A549 (cell line): ENCODE measurements around the gene MALRD1. TPM values are rescaled to one million over a fixed set of nuclear protein-coding genes. Genes with fewer than 3 reads are reported as not detected.

ENCODE experiments used
- ATAC-seq, 2 experiments: fragments of 200-7000 bp in 1 of 2; fragments of >200 bp in 1 of 2; cut with Nextera tagmentation in 1 of 2; cut with Tn5 transposase in 1 of 2; 3 replicates each; pipeline versions ENCODE4 v1.8.0 to v1.9.1; 2018 to 2020; ENCODE audit warnings: mild to moderate bottlenecking in 1 of 2, moderate library complexity in 1 of 2
- CTCF ChIA-PET: fragments of 300-600 bp; sonication (Branson Sonifier 250); formaldehyde crosslinking; extraction: SDS; loops from one replicate; lab custom pipeline; 2021; ENCODE audit warnings: antibody characterized with exemption, inconsistent platforms; lab: Yijun Ruan, JAX
- POLR2A ChIA-PET: fragments of 350-600 bp; formaldehyde crosslinking; extraction: SDS; loops from one replicate; lab custom pipeline; 2021; ENCODE audit warnings: antibody characterized with exemption, inconsistent platforms; lab: Yijun Ruan, JAX
- DNase-seq, 2 experiments: peaks; one replicate each; pipeline versions ENCODE4 v3.0.0 to v3.0.0-alpha.2; 2011 to 2016; ENCODE audit warnings: low read depth in 1 of 2, low spot score in 1 of 2
- FAIRE-seq: peaks from 2 replicates; lab custom pipeline; 2011; peaks lifted over from hg19 to GRCh38; lab: Jason Lieb, UNC
- H3K27ac ChIP-seq, 2 experiments: fragments of >200 bp; sonication (Bioruptor Twin); formaldehyde crosslinking; 3 replicates each; pipeline ENCODE4 v1.5.1; 2016 to 2017
- H3K4me1 ChIP-seq: fragments of >200 bp; sonication (Bioruptor Twin); formaldehyde crosslinking; 3 replicates; pipeline ENCODE4 v1.6.1; 2016
- H3K4me2 ChIP-seq: fragments of >200 bp; sonication (Bioruptor Twin); formaldehyde crosslinking; 3 replicates; pipeline ENCODE4 v1.6.1; 2016
- H3K4me3 ChIP-seq: fragments of >200 bp; sonication (Bioruptor Twin); formaldehyde crosslinking; 3 replicates; pipeline ENCODE4 v1.5.1; 2016
- H3K9me3 ChIP-seq: fragments of >200 bp; sonication (Bioruptor Twin); formaldehyde crosslinking; 3 replicates; pipeline ENCODE4 v1.6.1; 2016
- CEBPB ChIP-seq, 2 experiments: fragments of >200 bp in 1 of 2; sonication (Bioruptor Twin) in 1 of 2; formaldehyde crosslinking in 1 of 2; IDR thresholded peaks; 2 replicates each; pipeline ENCODE4 v1.6.1; 2012 to 2016
- CHD2 ChIP-seq: fragments of 150-350 bp; IDR thresholded peaks from 2 replicates; pipeline ENCODE4 v1.6.1; 2014; ENCODE audit warnings: low read length; ENCODE audit not compliant: partially characterized antibody
- CTCF ChIP-seq: fragments of >200 bp; sonication (Bioruptor Twin); formaldehyde crosslinking; IDR thresholded peaks from 3 replicates; pipeline ENCODE4 v1.5.1; 2016
- EHF ChIP-seq: fragments of 250-450 bp; sonication (Bioruptor Pico); IDR thresholded peaks from 2 replicates; pipeline ENCODE4 v1.5.0; 2020; ENCODE audit warnings: mild to moderate bottlenecking
- EHMT2 ChIP-seq: fragments of 200-600 bp; sonication (generic); IDR thresholded peaks from 2 replicates; pipeline ENCODE4 v1.6.1; 2016; ENCODE audit warnings: antibody characterized with exemption, low read depth, mild to moderate bottlenecking, moderate library complexity
- EP300 ChIP-seq, 2 experiments: fragments of >200 bp; sonication (Bioruptor Twin); formaldehyde crosslinking; IDR thresholded peaks; 2 replicates in 1 of 2; 3 replicates in 1 of 2; pipeline ENCODE4 v1.6.1; 2016 to 2017
- FOSB ChIP-seq: fragments of 250-450 bp; sonication (Bioruptor Pico); IDR thresholded peaks from 2 replicates; pipeline ENCODE4 v1.5.0; 2020; ENCODE audit warnings: mild to moderate bottlenecking, moderate library complexity
- FOSL2 ChIP-seq, 2 experiments: fragments of 450-650 bp in 1 of 2; fragments of >200 bp in 1 of 2; sonication (Bioruptor Twin) in 1 of 2; formaldehyde crosslinking; IDR thresholded peaks; 2 replicates each; pipeline versions ENCODE4 v1.5.0 to v1.6.1; 2016 to 2020; ENCODE audit warnings: mild to moderate bottlenecking in 1 of 2, moderate library complexity in 1 of 2
- HES2 ChIP-seq: fragments of >200 bp; sonication (Bioruptor Twin); formaldehyde crosslinking; IDR thresholded peaks from 2 replicates; pipeline ENCODE4 v1.6.1; 2016
- HOXA7 ChIP-seq: fragments of 250-450 bp; sonication (Bioruptor Pico); IDR thresholded peaks from 2 replicates; pipeline ENCODE4 v1.5.0; 2020; ENCODE audit warnings: mild to moderate bottlenecking, moderate library complexity
- HOXB13 ChIP-seq: fragments of 250-450 bp; sonication (Bioruptor Pico); IDR thresholded peaks from 2 replicates; pipeline ENCODE4 v1.5.0; 2020; ENCODE audit warnings: low read depth, mild to moderate bottlenecking, moderate library complexity
- JUN ChIP-seq, 2 experiments: fragments of >200 bp; sonication (Bioruptor Twin); formaldehyde crosslinking; IDR thresholded peaks; 2 replicates in 1 of 2; 3 replicates in 1 of 2; pipeline ENCODE4 v1.6.1; 2016 to 2017
- JUNB ChIP-seq: fragments of >200 bp; sonication (Bioruptor Twin); formaldehyde crosslinking; IDR thresholded peaks from 2 replicates; pipeline ENCODE4 v1.6.1; 2016
- MYC ChIP-seq: IDR thresholded peaks from 2 replicates; pipeline ENCODE4 v1.6.1; 2012; ENCODE audit warnings: mild to moderate bottlenecking, inconsistent platforms, low read length, improper control_type of control experiment, borderline replicate concordance
- NFE2L2 ChIP-seq: fragments of 150-350 bp; conservative IDR thresholded peaks from 2 replicates; pipeline ENCODE4 v1.6.1; 2014; ENCODE audit warnings: low read length
- NPAS2 ChIP-seq: fragments of 250-450 bp; sonication (Bioruptor Pico); IDR thresholded peaks from 2 replicates; pipeline ENCODE4 v1.8.0; 2022; ENCODE audit warnings: mild to moderate bottlenecking, moderate library complexity, borderline replicate concordance
- NR3C1 ChIP-seq: fragments of >200 bp; sonication (Bioruptor Twin); formaldehyde crosslinking; IDR thresholded peaks from 3 replicates; pipeline ENCODE4 v1.6.1; 2017
- PHF8 ChIP-seq: fragments of 200-600 bp; sonication (generic); IDR thresholded peaks from 2 replicates; pipeline ENCODE4 v1.6.1; 2016; ENCODE audit warnings: low read depth, mild to moderate bottlenecking, antibody characterized with exemption, moderate library complexity, borderline replicate concordance
- POLR2A ChIP-seq: IDR thresholded peaks from 2 replicates; pipeline ENCODE4 v1.6.1; 2012; ENCODE audit warnings: mild to moderate bottlenecking, low read length
- RAD21 ChIP-seq, 2 experiments: fragments of >200 bp in 1 of 2; sonication (Bioruptor Twin) in 1 of 2; formaldehyde crosslinking in 1 of 2; IDR thresholded peaks in 1 of 2; conservative IDR thresholded peaks in 1 of 2; 2 replicates in 1 of 2; 3 replicates in 1 of 2; pipeline ENCODE4 v1.6.1; 2012 to 2018; ENCODE audit warnings: inconsistent platforms in 1 of 2
- RARB ChIP-seq: fragments of 250-450 bp; sonication (Bioruptor Pico); IDR thresholded peaks from 2 replicates; pipeline ENCODE4 v1.8.0; 2021; ENCODE audit warnings: mild to moderate bottlenecking, moderate library complexity
- RFX5 ChIP-seq: fragments of 450-650 bp; IDR thresholded peaks from 2 replicates; pipeline ENCODE4 v1.7.1; 2014; ENCODE audit warnings: antibody characterized with exemption, mild to moderate bottlenecking, moderate library complexity
- SREBF2 ChIP-seq: fragments of 450-650 bp; IDR thresholded peaks from 2 replicates; pipeline ENCODE4 v1.6.1; 2014; ENCODE audit warnings: mild to moderate bottlenecking, moderate library complexity
- TFCP2L1 ChIP-seq: fragments of 250-450 bp; sonication (Bioruptor Pico); IDR thresholded peaks from 2 replicates; pipeline ENCODE4 v1.5.0; 2021; ENCODE audit warnings: mild to moderate bottlenecking
- ZFP36 ChIP-seq: fragments of 450-650 bp; IDR thresholded peaks from 2 replicates; pipeline ENCODE4 v1.6.1; 2014; ENCODE audit warnings: borderline replicate concordance; ENCODE audit not compliant: partially characterized antibody
- WGBS: methylation state at CpG from one replicate; pipeline ENCODE4 v1.1.6; 2017; ENCODE audit errors: missing lambda C conversion rate; 5-methylcytosine and 5-hydroxymethylcytosine counted together
- polyA plus RNA-seq, 4 experiments: library from polyadenylated mRNA; depleted of rRNA in 3 of 4; stranded (reverse); fragments of >200 nt; fragmentation: RNase III in 1 of 4; extraction: RNeasy Plus Mini Kit Qiagen cat#74134 plus additional on column Dnase treatment in 1 of 4; gene quantifications; 2 replicates in 3 of 4; 3 replicates in 1 of 4; pipeline ENCODE4 v1.2.3, GENCODE V29; 2011 to 2017
- TF ChIP-seq, protein P1 (sequence below): fragments of 150-350 bp; IDR thresholded peaks from 2 replicates; pipeline ENCODE4 v1.6.1; 2014; ENCODE audit warnings: low read depth, mild to moderate bottlenecking, low read length
- TF ChIP-seq, protein P2 (sequence below): IDR thresholded peaks from 2 replicates; pipeline ENCODE4 v1.6.1; 2012; ENCODE audit warnings: low read depth, borderline replicate concordance

Gene MALRD1
- polyA plus RNA-seq, 2 of the 4 experiments (the other 2 are of a cell fraction), result not detected

DNA sequence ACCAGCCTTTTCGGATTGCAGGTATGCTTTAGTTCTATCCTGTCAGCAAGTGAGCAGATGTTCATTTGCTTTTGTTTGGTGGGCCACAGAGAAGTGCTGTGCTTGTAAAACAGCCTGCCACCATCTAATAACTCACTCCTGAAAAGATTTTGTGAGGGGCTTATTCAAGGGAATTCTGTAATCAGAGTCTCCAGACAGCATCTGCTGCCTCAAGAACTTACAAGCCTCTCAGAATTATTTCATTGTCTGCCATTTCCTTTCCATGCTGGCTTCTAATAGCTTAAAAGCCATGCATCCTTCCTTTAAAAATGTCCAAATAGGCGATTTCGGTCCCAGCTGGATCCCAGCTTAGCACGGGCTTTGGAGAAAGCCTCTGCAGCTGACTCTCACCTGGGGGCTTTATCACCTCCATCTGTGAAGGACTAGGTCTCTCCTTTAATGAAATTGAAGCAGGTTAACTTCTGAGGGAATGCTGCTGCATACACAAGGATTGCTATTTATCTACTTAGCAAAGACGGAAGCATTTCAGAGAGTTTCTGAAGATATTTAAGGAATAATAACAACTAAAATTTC is 48.0 kb downstream of the MALRD1 start:
- no peak overlapping the region for H3K4me3 ChIP-seq
- ATAC-seq, result no peak
- TF ChIP-seq TFCP2L1 (CRISPR knock-in tag), result no peak
- TF ChIP-seq, protein P1, sequence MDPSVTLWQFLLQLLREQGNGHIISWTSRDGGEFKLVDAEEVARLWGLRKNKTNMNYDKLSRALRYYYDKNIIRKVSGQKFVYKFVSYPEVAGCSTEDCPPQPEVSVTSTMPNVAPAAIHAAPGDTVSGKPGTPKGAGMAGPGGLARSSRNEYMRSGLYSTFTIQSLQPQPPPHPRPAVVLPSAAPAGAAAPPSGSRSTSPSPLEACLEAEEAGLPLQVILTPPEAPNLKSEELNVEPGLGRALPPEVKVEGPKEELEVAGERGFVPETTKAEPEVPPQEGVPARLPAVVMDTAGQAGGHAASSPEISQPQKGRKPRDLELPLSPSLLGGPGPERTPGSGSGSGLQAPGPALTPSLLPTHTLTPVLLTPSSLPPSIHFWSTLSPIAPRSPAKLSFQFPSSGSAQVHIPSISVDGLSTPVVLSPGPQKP, result no peak
- no peak for TF ChIP-seq MYC
- TF ChIP-seq, protein P2, sequence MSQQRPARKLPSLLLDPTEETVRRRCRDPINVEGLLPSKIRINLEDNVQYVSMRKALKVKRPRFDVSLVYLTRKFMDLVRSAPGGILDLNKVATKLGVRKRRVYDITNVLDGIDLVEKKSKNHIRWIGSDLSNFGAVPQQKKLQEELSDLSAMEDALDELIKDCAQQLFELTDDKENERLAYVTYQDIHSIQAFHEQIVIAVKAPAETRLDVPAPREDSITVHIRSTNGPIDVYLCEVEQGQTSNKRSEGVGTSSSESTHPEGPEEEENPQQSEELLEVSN, result no peak
- TF ChIP-seq CEBPB (IDR thresholded peaks at IDR 0.05), result no peak
- no peak for TF ChIP-seq NPAS2 (CRISPR knock-in tag)
- no peak for TF ChIP-seq EHMT2
- no peak for TF ChIP-seq CTCF
- no peak for TF ChIP-seq EP300 (IDR thresholded peaks at IDR 0.05)
- no peak for TF ChIP-seq JUNB
- TF ChIP-seq PHF8, result no peak
- TF ChIP-seq HES2, result no peak
- no peak for TF ChIP-seq ZFP36
- TF ChIP-seq NFE2L2, result no peak
- no peak for TF ChIP-seq SREBF2
- no peak for TF ChIP-seq FOSL2 (IDR thresholded peaks at IDR 0.05)
- no peak for TF ChIP-seq FOSL2 (CRISPR knock-in tag; IDR thresholded peaks at IDR 0.05)
- H3K4me2 ChIP-seq, result no peak overlapping the region
- no peaks in the 10 kb centered on the region for H3K9me3 ChIP-seq
- CTCF ChIA-PET, result no interaction called here
- FAIRE-seq, result no peak
- POLR2A ChIA-PET, result no interaction called here
- no peaks in the 10 kb centered on the region for H3K4me1 ChIP-seq
- WGBS, result 13% methylated on average over 5 of the region's 5 CpGs
- H3K27ac ChIP-seq, result no peak overlapping the region
- DNase-seq, result no peak

DNA sequence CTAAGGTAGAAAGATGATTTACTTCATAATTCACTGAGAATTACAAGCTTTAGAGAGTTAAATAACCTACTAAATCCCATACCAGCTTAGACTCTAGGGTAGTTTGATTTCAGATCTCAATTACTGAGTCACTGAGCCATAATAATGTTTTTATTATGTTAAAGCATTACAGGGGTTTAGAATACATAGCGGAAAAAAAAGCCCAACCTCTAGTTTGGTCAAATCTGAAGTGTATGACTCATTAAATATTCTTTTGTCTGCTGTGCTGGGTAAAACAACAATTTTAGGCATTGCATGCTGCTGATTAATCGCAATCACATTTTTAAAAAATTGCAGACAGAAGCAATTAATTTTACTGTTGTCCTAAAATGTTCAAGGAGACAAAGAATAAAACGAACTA is 48.5 kb downstream of the MALRD1 start:
- Histone ChIP-seq H3K27ac (no peak overlapping the region), H3K9me3 (no peaks in the 10 kb centered on the region), H3K4me2 (no peak overlapping the region), H3K4me1 (no peaks in the 10 kb centered on the region), H3K4me3 (no peak overlapping the region)
- ChIA-PET CTCF (no interaction called here), POLR2A (no interaction called here)
- FAIRE-seq (no peak), ATAC-seq (no peak), DNase-seq (no peak)
- TF ChIP-seq RARB, result no peak
- no peak for TF ChIP-seq NR3C1
- TF ChIP-seq JUN (IDR thresholded peaks at IDR 0.05), result no peak
- no peak for TF ChIP-seq FOSB (CRISPR knock-in tag)
- TF ChIP-seq MYC, result no peak
- TF ChIP-seq ZFP36, result no peak
- WGBS, result 7% methylated on average over 3 of the region's 3 CpGs

DNA sequence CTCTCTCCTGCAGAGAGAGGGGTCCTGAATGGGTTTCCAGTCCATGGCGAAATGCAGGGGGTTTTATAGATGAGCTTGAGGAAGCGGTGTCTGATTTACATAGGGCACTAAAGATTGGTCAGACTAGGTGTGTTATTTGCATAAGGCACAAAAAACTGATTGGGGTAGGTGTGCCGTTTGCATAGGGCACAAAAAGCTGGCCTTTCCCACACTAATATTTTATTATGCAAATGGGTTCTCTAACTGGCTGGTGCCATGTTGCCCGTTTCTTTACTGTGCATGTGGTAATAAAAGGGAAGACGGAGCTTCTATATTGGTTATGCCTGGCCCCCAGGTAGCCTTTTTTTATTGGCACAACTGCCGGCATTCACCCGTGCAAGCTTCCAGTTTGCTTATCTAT is 50.2 kb downstream of the MALRD1 start:
- no peak for DNase-seq
- TF ChIP-seq HOXB13 (CRISPR knock-in tag) (no peak), SREBF2 (no peak), CEBPB (IDR thresholded peaks at IDR 0.05) (no peak), EHF (CRISPR knock-in tag) (no peak), ZFP36 (no peak), CHD2 (no peak), RFX5 (no peak), NFE2L2 (no peak), FOSB (CRISPR knock-in tag) (no peak), MYC (no peak), POLR2A (no peak), RAD21 (conservative IDR thresholded peaks at IDR 0.05 in 1 of 2, IDR thresholded peaks at IDR 0.05 in 1 of 2) (no peak), HOXA7 (no peak), PHF8 (no peak)
- TF ChIP-seq, protein P1, result no peak
- TF ChIP-seq, all 56 proteins: peak for 0
- POLR2A ChIA-PET, result no interaction called here
- ATAC-seq, result no peak
- no peaks in the 10 kb centered on the region for H3K9me3 ChIP-seq
- no peaks in the 10 kb centered on the region for H3K4me1 ChIP-seq
- H3K27ac ChIP-seq, result no peak overlapping the region
- CTCF ChIA-PET, result no interaction called here
- no peak for FAIRE-seq
- no peak overlapping the region for H3K4me2 ChIP-seq
- no peak overlapping the region for H3K4me3 ChIP-seq
- WGBS, result 25% methylated on average over 7 of the region's 7 CpGs
